Activated T-cell treated with anti-CD3 and anti-CD28 coated beads, Interleukin-2, amount 50 U/mL, for 1 hour (primary cell): Measurements from ENCODE around the gene BATF3.
"Not testable (repeated sequence)": the region's sequence is repeated elsewhere in the genome, so short reads cannot be mapped to it uniquely, and the experiment has no call there.

ENCODE experiments used
- DNase-seq: peaks from one replicate; pipeline ENCODE4 v3.0.0-alpha.2; 2020

The BATF3 gene, protein sequence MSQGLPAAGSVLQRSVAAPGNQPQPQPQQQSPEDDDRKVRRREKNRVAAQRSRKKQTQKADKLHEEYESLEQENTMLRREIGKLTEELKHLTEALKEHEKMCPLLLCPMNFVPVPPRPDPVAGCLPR

DNA sequence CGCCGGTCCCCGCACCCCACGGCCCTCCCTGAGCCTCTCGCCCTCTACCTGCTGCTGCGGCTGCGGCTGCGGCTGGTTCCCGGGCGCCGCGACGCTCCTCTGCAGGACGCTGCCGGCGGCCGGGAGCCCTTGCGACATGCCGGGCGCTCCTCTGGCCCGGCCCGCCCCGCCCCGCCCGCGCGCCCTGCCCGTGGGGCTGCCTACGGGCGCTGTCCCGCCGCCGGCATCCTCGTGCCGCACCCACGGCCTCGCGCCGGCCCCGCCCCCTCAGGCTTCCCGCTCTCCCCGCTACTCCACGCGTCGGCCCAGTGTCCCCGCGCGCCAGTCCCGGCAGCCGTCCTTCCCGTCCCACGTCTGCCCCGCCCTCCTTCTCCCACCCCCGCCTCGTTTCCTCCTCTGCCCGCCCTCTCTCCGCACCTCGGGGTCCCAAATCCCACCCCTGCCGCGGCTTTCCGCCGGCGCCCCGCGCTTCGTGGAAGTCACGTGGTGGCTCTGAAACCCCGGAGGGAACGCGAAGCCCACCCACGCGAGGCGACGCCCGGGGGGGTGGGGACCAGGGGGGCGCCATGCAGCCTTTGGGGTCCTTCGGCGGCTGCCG, at the start of gene BATF3:
TSS of gene BATF3 (minus strand) at position 216 of the 598 bp plus-strand sequence. CDS start at position 138, 78 bp downstream.
- peak; percentile 52 for DNase-seq

DNA sequence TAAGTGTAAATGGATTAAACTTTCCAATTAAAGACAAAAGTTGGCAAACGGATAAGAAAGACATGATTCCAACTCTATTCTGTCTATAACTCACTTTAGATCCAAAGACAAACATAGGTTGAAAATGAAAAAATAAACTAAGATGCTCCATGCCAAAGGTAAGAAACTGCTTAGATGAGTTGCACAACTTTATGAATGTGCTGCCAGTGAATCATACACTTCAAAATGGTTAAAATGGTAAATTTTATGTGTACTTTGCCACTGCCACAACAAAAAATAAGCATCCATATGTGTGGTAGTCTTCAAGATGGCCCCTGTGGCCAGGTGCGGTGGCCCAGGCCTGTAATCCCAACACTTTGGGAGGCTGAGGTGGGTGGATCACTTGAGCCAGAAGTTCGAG, 46.9 kb upstream of the BATF3 start:
- DNase-seq = no peak

DNA sequence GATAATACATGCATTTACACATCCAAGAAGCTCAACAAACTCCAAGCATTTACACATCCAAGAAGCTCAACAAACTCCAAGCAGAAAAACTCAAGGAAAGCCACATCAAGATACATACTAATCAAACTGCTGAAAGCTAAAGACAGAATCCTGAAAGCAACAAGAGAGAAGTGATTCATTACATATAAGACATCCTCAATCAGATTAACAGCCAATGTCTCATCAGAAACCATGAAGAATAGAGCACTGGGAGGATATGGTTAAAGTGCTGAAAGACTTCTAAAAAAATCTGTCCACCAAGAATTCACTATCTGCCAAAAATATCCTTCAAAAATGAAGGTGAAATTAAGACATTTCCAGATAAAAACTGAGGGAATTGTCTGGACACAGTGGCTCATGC, 45.7 kb upstream of the BATF3 start:
- no peak for DNase-seq

DNA sequence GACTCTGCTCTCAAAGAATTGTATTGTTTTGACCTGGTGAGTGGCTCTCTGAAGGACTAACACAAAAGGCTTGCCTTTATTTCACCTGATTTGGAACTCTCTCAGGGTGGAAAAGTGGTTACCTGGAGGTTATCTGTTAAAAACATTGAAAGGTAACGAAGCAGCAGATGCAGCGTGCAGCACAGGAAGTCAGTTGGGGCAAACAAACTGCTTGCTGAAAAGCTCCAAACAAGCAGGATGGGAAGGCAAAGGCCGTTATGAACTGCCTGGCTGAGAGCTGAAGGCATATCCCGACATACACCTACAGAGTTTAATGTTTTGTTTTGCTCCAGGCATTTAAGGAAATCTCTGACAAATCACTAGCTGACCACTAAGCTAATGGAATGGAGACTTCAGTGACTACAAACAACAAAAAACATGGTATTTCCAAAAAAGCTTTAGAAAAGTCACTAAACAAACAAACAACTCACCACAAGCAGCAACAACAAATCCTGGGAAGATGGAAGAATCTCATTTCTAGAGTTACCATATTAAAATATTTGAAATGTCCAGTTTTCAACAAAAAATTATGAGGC, 44.3 kb upstream of the BATF3 start:
- no peak for DNase-seq

DNA sequence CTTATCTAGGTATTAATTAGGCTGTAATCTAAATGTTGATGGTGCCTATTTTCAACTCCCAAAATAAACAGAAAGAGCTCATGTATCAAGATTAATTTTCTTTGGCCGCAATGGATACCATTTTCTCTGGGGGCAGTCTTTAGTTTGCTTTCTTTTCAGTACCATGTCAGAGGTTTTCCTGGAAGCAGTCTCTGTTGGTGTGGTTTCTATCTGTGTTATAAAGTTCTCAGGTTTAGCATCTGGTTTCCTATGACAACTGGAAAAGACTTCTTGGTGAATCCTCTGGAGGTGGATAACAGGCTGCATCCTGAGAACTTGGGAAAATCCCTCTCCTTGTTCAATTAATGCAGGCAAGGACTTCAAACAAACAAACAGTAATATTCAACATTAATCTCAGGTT, 38.7 kb upstream of the BATF3 start:
- DNase-seq = no peak

DNA sequence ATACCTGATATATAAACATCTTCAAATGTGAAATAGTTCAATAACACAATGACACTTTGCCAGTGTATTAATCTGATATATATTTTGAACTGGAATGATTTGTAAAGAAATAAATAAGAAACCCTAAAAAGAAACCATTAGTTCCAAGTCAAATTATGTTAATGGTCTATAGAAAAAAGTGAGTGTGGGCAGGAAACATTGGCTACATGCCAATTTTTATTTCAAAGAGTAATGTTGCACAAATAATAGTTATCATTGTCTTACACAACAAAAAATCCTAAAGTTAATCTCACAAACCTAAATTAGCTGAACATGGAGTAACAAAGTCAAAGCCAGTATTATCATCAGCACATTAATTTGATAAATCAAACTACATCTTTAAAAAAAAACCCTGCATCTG, 37.9 kb upstream of the BATF3 start:
- no peak for DNase-seq

DNA sequence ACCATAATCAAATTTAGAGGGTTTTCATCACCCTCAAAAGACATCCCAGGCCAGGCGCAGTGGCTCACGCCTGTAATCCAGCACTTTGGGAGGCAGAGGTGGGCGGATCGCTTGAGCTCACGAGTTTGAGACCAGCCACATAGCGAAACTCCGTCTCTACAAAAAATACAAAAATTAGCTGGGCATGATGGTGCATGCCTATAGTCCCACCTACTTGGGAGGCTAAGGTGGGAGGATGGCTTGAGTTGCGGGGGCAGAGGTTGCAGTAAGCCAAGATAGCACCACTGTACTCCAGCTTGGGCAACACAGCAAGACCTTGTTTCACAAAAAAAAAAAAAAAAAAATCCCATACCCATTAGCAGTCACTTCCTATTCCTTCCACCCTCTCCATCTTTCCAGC, 33.5 kb upstream of the BATF3 start:
- DNase-seq = no peak

DNA sequence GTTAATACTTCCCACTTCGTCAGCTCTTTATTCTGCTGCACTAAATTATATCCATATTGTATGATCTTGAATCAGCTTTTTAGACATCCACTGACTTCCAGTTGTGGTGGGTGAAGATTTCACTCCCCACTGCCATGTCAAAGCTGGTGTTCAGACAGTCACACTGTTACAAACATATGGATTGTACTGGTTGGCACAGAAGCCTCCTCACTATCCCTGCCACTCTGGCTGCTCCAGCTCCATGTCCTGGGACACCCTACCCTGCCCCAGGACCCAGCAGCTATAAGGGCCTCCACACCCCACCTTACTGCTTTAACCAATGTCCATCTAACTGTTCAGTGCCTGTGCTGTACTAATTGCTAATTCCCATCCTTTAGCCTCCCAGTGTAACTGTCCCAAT, 32.0 kb upstream of the BATF3 start:
- no peak for DNase-seq

DNA sequence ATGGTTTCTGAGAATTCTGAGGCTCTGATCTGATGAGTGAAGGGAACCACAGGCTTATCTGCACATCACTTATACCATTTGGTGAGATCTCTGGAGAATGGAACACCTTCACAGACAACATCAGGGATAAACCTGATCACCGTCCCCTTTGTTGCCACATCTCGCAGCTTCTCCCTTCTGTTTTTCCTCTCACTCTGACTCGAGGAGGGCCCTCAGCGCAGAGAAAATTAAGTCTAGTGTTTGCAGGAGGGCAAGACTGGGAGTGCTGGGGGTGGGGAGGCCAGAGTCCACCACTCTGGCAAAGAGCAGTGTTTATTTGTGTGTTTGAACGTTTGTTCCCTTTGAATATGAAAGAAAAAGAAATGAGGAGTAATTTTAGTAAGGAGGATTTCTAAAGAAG, 29.0 kb upstream of the BATF3 start:
- no peak for DNase-seq

DNA sequence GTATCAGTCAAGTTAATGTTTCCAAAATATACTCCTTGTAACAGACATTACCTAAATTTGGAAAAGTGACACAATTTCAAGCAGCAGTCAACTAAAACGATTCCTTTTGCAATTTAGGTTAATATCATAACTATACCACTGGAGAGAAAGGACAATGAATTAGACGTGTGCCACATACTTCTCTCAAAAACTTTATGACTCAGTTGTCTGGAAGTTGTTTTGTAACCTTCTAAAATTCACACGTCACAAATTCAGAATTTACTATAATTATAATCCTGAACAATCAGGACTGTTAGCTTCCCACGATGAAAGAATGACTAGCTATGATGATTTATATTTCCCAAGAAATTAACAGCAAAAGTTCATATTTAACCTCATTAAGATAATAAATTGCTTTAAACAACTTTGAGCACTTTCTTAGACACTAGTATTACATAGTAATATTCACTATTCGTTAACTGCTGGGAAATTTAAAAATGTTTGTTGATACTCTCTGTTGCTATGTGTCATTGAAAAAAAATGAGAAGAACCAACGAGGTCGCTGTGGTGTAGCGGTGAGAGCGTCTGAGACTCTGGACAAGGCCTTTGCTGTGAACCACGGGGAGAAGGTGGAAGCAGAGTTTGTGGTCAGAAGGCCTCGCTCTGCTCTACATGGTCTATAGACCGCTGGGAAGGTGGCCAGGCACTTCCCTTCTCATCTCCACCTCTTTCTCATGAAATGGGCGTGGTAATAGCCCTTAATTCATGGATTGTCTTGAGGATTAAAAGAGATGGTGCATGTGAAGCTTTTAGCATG, 27.9 kb upstream of the BATF3 start:
- DNase-seq = no peak

DNA sequence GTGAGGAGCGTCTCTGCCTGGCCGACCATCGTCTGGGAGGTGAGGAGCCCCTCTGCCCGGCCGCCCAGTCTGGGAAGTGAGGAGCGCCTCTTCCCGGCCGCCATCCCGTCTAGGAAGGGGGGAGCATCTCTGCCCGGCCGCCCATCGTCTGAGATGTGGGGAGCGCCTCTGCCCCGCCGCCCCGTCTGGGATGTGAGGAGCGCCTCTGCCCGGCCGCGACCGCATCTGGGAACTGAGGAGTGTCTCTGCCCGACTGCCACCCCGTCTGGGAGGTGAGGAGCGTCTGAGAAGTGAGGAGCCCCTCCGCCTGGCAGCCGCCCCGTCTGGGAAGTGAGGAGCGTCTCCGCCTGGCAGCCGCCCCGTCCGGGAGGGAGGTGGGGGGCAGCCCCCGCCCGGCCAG, 25.0 kb upstream of the BATF3 start:
- DNase-seq = not testable (repeated sequence)

DNA sequence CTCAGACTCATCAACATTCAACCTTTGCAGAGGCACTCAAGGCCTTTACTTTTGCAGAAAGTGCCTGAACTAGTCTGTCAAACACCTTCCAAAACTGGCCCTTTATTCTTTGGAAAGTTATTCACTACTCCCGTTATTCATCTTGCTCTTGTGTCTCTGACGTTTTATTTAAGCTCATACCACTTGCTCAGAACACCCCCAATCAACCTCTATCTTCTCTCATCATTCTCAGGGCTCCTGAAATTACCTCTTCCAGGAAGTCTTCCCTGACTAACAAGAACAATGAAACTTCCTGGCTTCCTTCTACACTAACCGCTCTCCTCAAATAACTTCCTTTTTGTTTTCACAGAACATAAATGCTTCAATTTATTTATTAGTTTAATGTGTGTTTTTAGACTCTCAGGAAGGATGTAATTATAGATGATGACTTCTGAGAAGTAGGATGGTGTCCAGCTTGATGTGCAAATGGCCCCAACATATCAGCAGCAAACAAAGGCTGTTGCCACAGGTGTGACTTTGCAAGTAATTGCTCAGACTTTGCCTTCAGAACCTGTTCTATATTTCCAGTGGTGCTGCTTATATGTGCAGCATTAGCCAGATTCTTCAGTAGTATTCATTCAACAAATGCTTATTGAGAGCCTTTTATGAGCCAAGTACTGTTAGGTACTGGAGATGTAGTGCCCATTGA, 22.8 kb upstream of the BATF3 start:
- DNase-seq = no peak

DNA sequence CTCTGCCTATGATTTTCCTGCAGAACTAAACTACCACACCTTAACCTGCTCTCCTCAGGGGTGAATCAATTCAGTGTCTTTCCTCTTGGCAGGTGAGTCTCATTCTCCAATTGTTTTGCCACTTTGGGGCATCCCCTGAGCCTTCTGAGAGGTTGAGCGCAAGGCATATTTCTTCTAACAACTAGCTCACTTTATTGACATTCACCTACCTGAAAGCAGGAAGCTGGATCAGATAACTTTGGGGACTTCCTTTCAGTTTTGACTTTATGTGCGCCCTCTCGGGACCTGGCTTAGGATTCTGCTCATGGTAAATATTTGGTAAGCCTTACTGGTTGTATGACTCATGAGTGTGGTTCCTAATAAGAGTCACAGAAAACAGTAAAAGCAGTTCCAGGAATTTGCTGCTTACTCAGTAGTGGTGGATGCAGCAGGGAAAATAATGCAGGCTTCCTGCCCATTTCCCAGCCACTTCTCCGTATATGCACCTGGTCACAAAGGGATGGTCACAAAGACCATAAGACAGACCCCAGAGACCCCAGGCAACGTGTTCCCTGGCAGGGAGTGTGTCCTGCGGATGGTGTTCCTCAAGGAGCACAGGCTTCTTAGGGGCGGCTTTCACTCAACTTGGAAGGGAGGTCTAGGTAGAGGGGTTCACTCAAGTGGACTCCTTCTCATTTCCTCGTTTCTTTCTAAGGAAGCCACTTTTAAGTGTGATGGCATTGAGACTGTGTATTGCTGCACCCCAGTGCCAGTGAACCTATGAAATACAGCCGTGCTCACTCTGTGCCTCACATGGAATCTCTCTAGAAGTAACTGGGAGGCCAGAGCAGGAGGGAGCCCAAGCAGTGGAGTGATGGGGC, 22.0 kb upstream of the BATF3 start:
- DNase-seq = no peak

DNA sequence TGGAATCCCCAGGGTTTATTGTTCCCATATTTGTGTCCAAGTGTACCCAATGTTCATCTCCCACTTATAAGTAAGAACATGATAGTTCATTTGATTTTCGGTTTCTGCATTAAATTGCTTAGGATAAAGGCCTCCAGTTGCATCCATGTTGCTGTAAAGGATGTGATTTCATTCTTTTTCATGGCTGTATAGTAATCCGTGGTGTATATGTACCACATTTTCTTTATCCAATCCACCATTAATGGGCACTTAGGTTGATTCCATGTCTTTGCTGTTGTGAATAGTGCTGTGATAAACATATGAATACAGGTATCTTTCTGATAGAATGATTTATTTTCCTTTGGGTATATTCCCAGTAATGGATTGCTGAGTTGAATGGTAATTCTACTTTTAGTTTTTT, 20.0 kb upstream of the BATF3 start:
- no peak for DNase-seq

DNA sequence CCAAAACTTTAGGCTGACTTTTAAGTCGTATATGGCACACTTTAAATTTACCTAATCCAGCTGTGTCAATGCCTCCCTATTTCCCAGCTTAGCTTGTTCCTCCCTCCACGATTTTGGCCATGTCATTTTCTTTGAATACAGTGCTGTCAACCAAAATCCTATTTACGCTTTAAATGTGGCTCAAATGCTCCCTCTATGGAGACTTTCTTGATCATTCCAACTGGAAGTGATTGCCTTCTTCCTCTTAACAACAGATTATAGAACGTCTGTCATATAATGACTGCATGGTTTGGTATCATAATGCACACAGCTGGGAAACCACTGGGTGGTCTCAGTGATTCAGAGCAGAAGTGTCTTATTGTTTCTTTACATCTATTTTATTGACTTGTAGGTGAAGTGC, 18.9 kb upstream of the BATF3 start:
- DNase-seq = no peak

DNA sequence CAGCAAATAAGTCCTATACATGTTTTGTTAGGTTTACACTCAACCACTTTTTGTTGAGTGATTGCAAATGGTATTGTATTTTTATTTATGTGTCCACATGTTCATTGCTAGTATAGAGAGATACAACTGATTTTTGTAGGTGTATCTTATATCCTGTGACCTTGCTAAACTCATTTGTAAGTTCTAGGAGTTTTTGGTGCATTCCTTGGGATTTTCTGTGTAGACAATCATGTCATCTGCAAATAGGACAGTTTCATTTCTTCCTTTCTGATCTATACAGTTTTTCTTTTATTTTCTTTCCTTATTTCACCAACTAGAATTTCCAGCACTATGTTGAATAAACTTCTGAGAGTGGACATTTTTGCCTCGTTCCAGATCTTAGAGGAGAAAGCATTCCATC, 16.5 kb upstream of the BATF3 start:
- DNase-seq = no peak

DNA sequence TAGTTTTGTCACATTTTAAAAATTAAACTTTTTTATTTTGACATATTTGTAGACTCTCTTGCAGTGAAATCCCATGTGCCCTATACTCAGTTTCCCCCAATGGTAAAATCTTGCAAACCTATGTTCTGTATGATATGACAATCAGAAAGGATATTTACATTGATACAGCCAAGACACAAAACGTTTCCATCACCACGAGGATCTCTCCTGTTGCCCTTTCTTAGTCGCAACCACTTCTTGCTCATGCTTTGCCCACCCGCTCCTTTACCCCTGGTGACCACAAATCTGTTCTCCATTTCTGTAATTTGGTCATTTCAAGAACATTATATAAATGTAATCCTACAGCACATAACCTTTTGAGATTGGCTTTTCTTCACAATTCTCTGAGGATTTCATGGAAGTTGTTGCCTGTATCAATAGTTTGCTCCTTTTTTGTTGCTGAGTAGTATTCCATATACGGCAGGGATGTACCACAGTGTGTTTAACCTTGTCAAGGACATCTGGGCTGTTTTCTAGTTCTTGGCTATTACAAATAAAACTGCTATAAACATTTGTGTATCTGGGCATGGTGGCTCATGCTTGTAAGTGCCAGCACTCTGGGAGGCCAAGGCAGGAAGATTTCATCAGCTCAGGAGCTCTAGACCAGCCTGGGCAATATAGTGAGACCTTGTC, 14.0 kb upstream of the BATF3 start:
- no peak for DNase-seq

DNA sequence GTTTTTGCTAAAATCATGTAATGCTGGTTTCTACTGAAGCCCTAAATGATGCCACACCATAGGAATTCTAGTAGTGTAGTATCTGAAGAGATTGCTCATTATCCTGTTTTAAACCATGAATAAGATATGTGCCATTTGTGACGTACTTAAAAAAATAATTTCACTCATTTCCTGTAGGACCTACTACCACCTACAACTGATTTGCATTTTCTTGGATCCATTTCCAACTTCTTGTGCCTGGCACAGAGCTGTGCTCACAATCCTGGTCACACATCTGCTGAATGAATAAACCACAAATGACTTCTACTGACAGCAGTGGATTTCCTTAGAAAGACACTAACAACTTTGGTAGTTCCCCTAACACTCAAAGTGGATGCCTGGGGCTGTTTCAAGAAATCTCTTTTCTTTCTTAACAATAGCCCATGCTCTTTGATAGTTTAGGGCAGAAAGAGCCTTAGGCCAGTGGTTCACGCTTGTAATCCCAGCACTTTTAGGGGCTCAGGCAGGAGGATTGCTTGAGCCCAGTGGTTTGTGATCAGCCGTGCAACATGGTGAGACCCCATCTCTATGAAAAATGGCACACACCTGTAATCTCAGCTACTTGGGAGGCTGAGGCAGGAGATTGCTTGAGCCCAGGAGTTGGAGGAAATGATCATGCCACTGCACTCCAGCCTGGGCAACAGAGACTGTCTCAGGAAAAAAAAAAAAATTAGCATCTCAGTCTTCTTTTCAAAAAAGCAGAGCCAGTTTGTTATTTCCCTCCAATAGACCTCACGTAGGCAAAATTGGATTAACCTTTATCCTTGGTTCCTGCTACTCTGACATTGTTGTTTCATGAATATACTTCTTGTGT, 13.0 kb upstream of the BATF3 start:
- DNase-seq = no peak

DNA sequence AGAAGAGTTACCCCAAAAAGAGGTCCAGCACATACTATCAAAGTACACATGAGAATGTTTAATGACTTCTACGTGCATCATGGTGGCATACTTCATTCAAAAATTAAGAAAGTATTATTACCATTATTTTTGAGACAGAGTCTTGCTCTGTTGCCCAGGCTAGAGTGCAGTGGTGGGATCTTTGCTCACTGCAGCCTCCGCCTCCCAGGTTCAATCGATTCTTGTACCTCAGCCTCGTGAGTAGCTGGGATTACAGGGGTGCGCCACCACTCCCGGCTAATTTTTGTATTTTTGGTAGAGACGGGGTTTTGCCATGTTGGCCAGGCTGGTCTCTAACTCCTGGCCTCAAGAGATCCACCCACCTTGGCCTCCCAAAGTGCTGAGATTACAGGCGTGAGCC, 12.3 kb upstream of the BATF3 start:
- not testable (repeated sequence) for DNase-seq

DNA sequence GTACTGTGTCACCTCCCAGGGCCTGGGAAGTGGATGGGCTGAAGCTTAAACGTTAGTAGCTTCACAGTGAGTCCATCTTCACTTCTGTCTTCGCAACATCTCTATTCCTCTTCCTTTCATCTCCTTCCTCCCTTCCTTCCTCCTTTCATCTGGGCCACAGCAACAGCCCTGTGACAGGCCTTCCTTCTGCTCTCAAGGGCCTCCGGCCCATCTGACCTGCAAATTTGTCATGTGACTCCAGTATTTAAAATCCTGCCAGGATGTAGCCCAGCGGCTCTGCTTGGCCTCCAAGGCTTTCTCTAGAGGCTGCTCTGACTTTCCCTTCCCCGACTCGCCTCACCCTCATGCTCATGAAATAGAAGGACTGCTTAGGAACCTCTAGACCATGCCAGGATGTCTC, 10.9 kb upstream of the BATF3 start:
- no peak for DNase-seq

DNA sequence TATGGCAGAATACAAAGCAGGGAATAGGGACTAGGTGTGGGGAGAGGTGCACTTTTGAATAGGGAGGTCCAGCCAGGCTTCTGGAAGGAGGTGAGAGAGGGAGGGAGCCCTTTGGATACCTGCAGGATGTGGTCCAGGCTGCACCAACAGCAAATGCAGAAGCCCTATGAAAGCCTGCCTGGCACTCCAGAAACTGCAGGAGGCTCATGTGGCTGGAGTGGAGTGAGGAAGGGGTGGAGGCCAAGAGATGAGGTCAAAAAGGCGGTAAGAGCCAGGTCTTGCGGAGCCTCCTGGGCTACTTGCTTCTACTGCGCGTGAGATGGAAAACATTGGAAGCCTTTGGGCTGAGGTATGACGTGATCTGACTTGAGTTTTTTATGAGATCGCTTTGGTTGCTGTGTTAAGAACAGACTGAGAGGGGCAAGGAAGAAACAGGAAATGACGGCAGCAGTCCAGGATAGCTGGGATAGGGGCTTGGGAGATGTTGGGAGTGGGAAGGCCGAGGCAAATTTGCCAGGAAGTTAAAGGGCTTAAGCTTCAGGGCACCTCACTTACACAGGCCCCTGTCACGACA, 4.4 kb upstream of the BATF3 start:
- no peak for DNase-seq
